Measurements from ENCODE around the gene ERC2.

- TF ChIP-seq, protein P1, sequence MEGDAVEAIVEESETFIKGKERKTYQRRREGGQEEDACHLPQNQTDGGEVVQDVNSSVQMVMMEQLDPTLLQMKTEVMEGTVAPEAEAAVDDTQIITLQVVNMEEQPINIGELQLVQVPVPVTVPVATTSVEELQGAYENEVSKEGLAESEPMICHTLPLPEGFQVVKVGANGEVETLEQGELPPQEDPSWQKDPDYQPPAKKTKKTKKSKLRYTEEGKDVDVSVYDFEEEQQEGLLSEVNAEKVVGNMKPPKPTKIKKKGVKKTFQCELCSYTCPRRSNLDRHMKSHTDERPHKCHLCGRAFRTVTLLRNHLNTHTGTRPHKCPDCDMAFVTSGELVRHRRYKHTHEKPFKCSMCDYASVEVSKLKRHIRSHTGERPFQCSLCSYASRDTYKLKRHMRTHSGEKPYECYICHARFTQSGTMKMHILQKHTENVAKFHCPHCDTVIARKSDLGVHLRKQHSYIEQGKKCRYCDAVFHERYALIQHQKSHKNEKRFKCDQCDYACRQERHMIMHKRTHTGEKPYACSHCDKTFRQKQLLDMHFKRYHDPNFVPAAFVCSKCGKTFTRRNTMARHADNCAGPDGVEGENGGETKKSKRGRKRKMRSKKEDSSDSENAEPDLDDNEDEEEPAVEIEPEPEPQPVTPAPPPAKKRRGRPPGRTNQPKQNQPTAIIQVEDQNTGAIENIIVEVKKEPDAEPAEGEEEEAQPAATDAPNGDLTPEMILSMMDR (IDR thresholded peaks at IDR 0.05; ENCODE audit: insufficient read depth, low read length, poor library complexity, severe bottlenecking) = no peak
- no peak for TF ChIP-seq EZH2phosphoT487 (conservative IDR thresholded peaks at IDR 0.05; ENCODE audit: low read length)
Measured at GRCh38 chr3:55690177-55690576, 778.1 kb downstream of the ERC2 start.

Measured in SU-DHL-6 (cell line).